ENCODE measurements around the gene NFKBIB.

- TF ChIP-seq MAX (IDR thresholded peaks at IDR 0.05; ENCODE audit: low read depth, low read length) (peak; percentile 30; the same call in 1 of the 2 replicates), CTCF (IDR thresholded peaks at IDR 0.05; ENCODE audit: low read depth, low read length) (no peak), POLR2A (IDR thresholded peaks at IDR 0.05; ENCODE audit: extremely low read depth, insufficient read length) (peak; percentile 67)
These were observed 49.3 kb upstream of the NFKBIB start for GRCh38 chr19:38850436-38850975.
